Measurements from ENCODE around the gene CDC37L1. TPM values are rescaled to one million over a fixed set of nuclear protein-coding genes. Genes with fewer than 3 reads are reported as not detected.

Gene CDC37L1
- total RNA-seq, 2 donors from 2014 or later: 11.4 to 16.1 TPM

DNA sequence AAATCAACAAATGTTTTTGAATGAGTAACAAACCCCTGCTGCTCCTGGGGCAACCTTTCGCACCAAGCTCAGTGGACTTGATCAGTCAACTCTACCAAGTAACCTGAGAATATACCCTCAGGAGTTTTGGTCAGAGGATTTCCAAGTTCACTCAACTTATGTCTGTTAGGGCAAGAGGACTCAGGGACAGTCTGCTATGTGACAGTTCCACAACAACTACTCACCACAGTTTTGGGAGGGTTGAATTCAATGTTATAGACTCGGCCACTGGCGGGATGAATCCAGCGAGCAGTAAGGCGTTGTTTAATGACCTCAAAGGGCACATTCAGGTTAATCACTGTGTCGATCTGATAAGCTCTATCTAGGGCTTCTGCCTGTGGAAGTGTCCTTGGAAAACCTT is 39.5 kb downstream of the CDC37L1 start:
- TF ChIP-seq, protein P1, sequence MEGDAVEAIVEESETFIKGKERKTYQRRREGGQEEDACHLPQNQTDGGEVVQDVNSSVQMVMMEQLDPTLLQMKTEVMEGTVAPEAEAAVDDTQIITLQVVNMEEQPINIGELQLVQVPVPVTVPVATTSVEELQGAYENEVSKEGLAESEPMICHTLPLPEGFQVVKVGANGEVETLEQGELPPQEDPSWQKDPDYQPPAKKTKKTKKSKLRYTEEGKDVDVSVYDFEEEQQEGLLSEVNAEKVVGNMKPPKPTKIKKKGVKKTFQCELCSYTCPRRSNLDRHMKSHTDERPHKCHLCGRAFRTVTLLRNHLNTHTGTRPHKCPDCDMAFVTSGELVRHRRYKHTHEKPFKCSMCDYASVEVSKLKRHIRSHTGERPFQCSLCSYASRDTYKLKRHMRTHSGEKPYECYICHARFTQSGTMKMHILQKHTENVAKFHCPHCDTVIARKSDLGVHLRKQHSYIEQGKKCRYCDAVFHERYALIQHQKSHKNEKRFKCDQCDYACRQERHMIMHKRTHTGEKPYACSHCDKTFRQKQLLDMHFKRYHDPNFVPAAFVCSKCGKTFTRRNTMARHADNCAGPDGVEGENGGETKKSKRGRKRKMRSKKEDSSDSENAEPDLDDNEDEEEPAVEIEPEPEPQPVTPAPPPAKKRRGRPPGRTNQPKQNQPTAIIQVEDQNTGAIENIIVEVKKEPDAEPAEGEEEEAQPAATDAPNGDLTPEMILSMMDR (IDR thresholded peaks at IDR 0.05): no peak
- Histone ChIP-seq H3K9ac (ENCODE audit: low read depth in 2 of 2, low read length in 2 of 2) (no peak overlapping the region), H3K9me3 (no peaks in the 10 kb centered on the region), H3K36me3 (peaks cover 22% of the 10 kb centered on the region), H3K27ac (no peak overlapping the region), H3K4me3 (no peak overlapping the region), H3K27me3 (no peaks in the 10 kb centered on the region), H3K4me1 (no peaks in the 10 kb centered on the region)
- DNase-seq: no peak
- intact Hi-C loops (cut with DNase I): no loop called here

DNA sequence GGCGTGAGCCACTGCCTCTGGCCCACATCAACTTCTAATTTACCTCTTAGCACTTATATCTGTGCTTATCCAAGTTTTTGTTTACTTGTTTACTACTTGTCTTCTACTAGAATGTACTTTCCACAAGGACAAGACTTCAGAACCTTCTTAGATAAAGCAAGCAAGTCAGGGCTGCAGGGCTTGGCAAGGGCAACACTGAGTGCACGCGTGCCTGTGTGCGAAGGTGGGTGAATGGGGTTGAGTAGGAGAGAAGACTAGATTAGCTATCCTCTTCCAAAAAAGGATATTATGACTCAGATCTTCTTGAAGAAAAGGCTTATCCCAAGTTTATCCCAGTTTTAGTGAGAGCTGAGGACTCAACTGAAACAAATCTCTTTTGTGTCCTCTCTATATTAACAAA is 42.4 kb downstream of the CDC37L1 start:
- DNase-seq: no peak
- no peaks in the 10 kb centered on the region for H3K27me3 ChIP-seq
- peaks cover 15% of the 10 kb centered on the region for H3K36me3 ChIP-seq
- intact Hi-C loops (cut with DNase I): no loop called here
- TF ChIP-seq, protein P1 (IDR thresholded peaks at IDR 0.05): no peak
- no peaks in the 10 kb centered on the region for H3K9me3 ChIP-seq
- H3K27ac ChIP-seq: no peak overlapping the region
- H3K4me3 ChIP-seq: no peak overlapping the region
- no peaks in the 10 kb centered on the region for H3K4me1 ChIP-seq
- H3K9ac ChIP-seq (ENCODE audit: low read depth in 2 of 2, low read length in 2 of 2): no peak overlapping the region

DNA sequence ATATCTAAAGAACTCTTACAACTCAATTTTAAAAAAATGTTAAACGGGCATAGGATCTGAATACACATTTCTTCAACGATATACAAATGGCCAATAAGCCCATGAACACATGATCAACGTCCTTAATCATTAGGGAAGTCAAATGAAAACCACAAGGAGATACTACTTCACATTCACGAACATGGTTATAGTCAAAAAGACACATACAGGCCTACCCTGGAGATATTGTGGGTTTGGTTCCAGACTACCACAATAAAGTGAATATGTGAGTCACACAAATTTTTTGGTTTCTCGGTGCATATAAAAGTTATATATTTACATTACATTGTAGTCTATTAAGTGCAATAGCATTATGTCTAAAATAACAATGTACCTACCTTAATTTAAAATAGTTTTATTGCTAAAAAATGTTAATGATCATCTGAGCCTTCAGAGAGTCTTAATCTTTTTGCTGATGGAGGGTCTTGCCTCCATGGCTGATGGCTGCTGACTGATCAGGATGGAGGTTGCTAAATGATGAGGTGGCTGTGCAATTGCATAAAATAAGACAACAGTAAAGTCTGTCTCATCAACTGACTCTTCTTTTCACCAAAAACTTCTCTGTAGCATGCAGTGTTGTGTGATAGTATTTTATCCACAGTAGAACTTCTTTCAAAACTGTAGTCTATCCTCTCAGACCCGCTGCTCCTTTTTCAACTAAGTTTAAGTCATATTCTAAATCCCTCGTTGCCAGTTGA is 46.5 kb downstream of the CDC37L1 start:
- Histone ChIP-seq H3K36me3 (no peaks in the 10 kb centered on the region), H3K9ac (ENCODE audit: low read depth in 2 of 2, low read length in 2 of 2) (no peak overlapping the region)
- intact Hi-C loops (cut with DNase I): no loop called here

DNA sequence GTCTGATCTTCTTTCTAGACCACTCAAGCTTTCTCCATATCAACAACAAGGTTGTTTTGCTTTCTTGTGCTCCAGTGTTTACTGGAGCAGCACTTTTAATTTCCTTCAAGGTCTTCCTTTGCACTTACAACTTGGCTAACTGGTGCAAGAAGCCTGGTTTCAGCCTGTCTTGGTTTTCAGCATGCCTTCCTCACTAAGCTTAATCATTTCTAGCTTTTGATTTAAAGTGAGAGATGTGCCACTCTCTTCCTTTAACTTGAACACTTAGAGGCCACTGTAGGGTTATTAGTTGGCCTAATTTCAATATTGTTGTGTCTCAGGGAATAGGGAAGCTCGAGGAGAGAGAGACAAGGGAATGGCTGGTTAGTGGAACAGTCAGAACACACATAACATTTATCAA is 48.2 kb downstream of the CDC37L1 start:
- TF ChIP-seq, protein P1 (IDR thresholded peaks at IDR 0.05): no peak
- Histone ChIP-seq H3K27ac (no peak overlapping the region), H3K4me3 (no peak overlapping the region), H3K27me3 (no peaks in the 10 kb centered on the region), H3K9ac (ENCODE audit: low read depth in 2 of 2, low read length in 2 of 2) (no peak overlapping the region), H3K4me1 (no peaks in the 10 kb centered on the region), H3K9me3 (no peaks in the 10 kb centered on the region), H3K36me3 (no peaks in the 10 kb centered on the region)
- DNase-seq: no peak
- intact Hi-C loops (cut with DNase I): no loop called here

More for the DNA sequence above, 46.5 kb downstream of the CDC37L1 start:
- H3K9me3 ChIP-seq: no peaks in the 10 kb centered on the region
- no peak overlapping the region for H3K27ac ChIP-seq
- no peaks in the 10 kb centered on the region for H3K4me1 ChIP-seq
- TF ChIP-seq, protein P1 (IDR thresholded peaks at IDR 0.05): no peak
- no peak overlapping the region for H3K4me3 ChIP-seq
- no peak for DNase-seq
- no peaks in the 10 kb centered on the region for H3K27me3 ChIP-seq

DNA sequence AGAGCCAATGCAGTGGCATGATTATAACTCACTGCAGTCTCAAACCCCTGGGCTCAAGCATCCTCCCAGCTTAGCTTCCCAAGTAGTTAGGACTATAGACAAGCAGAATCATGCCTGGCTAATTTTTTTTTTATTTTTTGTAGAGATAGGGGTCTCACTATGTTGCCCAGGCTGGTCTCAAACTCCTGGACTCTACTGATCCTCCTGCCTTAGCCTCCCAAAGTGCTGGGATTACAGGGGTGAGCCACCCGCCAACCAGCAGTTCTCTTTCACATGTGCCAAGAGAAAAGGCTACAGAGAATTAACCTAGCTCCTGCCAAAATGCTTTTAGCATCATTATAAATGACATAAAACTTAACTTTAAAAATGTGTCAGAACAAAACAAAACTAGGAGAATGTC is 53.5 kb downstream of the CDC37L1 start:
- H3K36me3 ChIP-seq: no peaks in the 10 kb centered on the region
- no peaks in the 10 kb centered on the region for H3K9me3 ChIP-seq
- H3K4me1 ChIP-seq: no peaks in the 10 kb centered on the region
- H3K27ac ChIP-seq: no peak overlapping the region
- H3K4me3 ChIP-seq: no peak overlapping the region
- DNase-seq: no peak
- no peaks in the 10 kb centered on the region for H3K27me3 ChIP-seq
- H3K9ac ChIP-seq (ENCODE audit: low read depth in 2 of 2, low read length in 2 of 2): no peak overlapping the region
- TF ChIP-seq, protein P1 (IDR thresholded peaks at IDR 0.05): no peak
- intact Hi-C loops (cut with DNase I): loop anchor here (5.0 kb wide), 1 partner anchor 41 kb away; no protein-coding TSS in a partner anchor

Data from colonic mucosa (tissue), 4 donors.